ENCODE measurements around the gene MGLL. TPM values are rescaled to one million over a fixed set of nuclear protein-coding genes. Genes with fewer than 3 reads are reported as not detected.

MGLL gene
- total RNA-seq, 1 donor from 2014 or later: 27.3 TPM

DNA sequence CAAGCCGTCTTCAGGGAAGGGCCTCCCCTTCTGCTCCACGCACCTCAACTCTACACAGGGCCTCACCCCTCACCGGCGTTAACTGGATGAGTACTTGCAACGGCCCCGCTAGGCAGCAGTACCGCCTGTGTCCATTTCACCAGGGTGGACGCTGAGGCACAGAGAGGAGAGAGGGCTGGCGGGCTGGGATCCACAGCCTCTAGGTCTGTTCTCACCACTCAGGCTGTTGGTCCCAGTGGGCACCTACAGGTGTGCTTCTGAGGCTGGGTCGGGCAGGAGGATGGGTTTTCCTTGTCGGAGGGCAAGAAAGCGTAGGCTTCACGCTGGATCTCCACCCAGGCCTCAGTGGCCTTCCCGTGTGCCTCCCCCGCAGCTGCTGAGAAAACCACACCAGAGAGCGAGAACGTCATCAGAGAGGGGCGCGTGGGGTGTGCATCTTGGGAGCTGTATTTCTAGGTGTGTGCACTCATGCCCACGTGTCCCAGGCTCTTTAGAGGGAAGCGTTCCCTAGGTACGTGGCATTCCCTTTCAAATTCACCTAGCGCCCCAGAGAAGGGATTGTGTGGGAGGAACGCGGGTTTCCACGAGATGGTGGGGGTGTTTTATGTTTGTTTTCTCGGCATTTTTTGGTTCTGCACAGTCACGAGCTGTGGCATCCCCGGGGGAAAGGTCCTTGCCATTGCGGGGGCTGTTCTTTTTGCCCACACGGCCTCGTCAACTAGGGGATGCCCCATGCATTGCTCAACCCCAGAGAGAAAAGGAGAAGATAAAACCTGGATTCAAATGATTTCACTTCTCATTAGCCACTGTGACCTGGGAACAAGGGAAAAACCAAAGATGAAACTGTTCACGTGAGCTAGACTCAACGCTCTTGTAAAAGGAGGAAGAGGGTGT, 67.7 kb downstream of the MGLL start:
- H3K27ac ChIP-seq (ENCODE audit: low read depth, low read length): no peak overlapping the region
- DNase-seq (ENCODE audit: low read depth): no peak

DNA sequence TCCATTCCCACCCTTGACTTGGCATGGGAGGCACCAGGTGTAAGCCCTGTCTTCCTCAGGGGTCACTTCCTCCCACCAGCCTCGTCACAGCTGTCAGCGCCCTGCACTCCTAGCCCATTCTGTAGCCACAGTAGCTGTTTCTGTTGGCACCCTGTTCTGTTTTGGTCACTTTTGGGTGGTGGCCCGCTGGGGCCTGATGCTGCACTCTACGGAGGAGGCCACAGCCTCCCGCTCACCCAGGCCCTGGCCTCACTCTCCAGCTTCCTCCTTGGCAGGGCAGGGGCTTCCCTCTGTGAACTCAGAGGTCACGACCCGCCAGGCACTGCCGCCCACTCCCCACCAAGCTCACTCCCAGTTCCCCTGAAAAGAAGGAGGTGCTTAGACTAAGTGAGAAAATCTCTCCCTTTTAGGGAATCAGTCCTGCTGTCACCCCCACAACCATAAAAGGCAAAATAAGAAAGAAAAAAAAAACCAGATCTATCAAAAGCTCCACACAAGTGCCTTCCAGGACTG, 68.4 kb downstream of the MGLL start:
- Histone ChIP-seq H3K36me3 (ENCODE audit: insufficient read depth, low read length) (no peaks in the 10 kb centered on the region), H3K9me3 (ENCODE audit: insufficient read depth, low read depth, low read length) (no peaks in the 10 kb centered on the region), H3K4me1 (ENCODE audit: insufficient read depth, low read length) (peaks cover 24% of the 10 kb centered on the region), H3K4me3 (ENCODE audit: insufficient read depth, low read depth, low read length) (no peak overlapping the region), H3K9ac (ENCODE audit: low read length) (no peak overlapping the region), H3K4me2 (ENCODE audit: low read length) (no peak overlapping the region), H3K27me3 (ENCODE audit: insufficient read depth, low read length) (no peaks in the 10 kb centered on the region), H4K20me1 (ENCODE audit: insufficient read depth, low read length) (no peaks in the 10 kb centered on the region), H2AFZ (ENCODE audit: low read depth, low read length) (no peak overlapping the region), H3K79me2 (ENCODE audit: insufficient read depth, low read length) (no peaks in the 10 kb centered on the region), H3K27ac (ENCODE audit: low read depth, low read length) (no peak overlapping the region)
- Mint-ChIP-seq H3K27ac (ENCODE audit: unreplicated experiment) (no peak overlapping the region), H3K4me3 (ENCODE audit: unreplicated experiment) (no peak overlapping the region), H3K27me3 (ENCODE audit: low read depth, unreplicated experiment) (no peaks in the 10 kb centered on the region), H3K9me3 (ENCODE audit: unreplicated experiment) (no peaks in the 10 kb centered on the region), H3K36me3 (ENCODE audit: low read depth, unreplicated experiment) (peaks cover 6% of the 10 kb centered on the region), H3K4me1 (ENCODE audit: low read depth, unreplicated experiment) (peaks cover 28% of the 10 kb centered on the region)
- no peak for TF ChIP-seq CTCF (IDR thresholded peaks at IDR 0.05; ENCODE audit: insufficient read depth, low read depth, low read length)
- no peak for TF ChIP-seq EZH2 (IDR thresholded peaks at IDR 0.05; ENCODE audit: insufficient read depth, low read length)
- FAIRE-seq (no peak), DNase-seq (ENCODE audit: low read depth) (no peak)

More for the DNA sequence above, 67.7 kb downstream of the MGLL start:
- Histone ChIP-seq H3K36me3 (ENCODE audit: insufficient read depth, low read length) (no peaks in the 10 kb centered on the region), H3K9me3 (ENCODE audit: insufficient read depth, low read depth, low read length) (no peaks in the 10 kb centered on the region), H3K9ac (ENCODE audit: low read length) (no peak overlapping the region), H3K4me1 (ENCODE audit: insufficient read depth, low read length) (peaks cover 18% of the 10 kb centered on the region), H3K4me2 (ENCODE audit: low read length) (no peak overlapping the region), H4K20me1 (ENCODE audit: insufficient read depth, low read length) (no peaks in the 10 kb centered on the region), H2AFZ (ENCODE audit: low read depth, low read length) (no peak overlapping the region), H3K4me3 (ENCODE audit: insufficient read depth, low read depth, low read length) (no peak overlapping the region), H3K79me2 (ENCODE audit: insufficient read depth, low read length) (no peaks in the 10 kb centered on the region), H3K27me3 (ENCODE audit: insufficient read depth, low read length) (no peaks in the 10 kb centered on the region)
- Mint-ChIP-seq H3K9me3 (ENCODE audit: unreplicated experiment) (no peaks in the 10 kb centered on the region), H3K4me1 (ENCODE audit: low read depth, unreplicated experiment) (peaks cover 21% of the 10 kb centered on the region), H3K36me3 (ENCODE audit: low read depth, unreplicated experiment) (peaks cover 6% of the 10 kb centered on the region), H3K27me3 (ENCODE audit: low read depth, unreplicated experiment) (no peaks in the 10 kb centered on the region), H3K4me3 (ENCODE audit: unreplicated experiment) (no peak overlapping the region), H3K27ac (ENCODE audit: unreplicated experiment) (no peak overlapping the region)
- no peak for FAIRE-seq
- no peak for TF ChIP-seq EZH2 (IDR thresholded peaks at IDR 0.05; ENCODE audit: insufficient read depth, low read length)
- no peak for TF ChIP-seq CTCF (IDR thresholded peaks at IDR 0.05; ENCODE audit: insufficient read depth, low read depth, low read length)

DNA sequence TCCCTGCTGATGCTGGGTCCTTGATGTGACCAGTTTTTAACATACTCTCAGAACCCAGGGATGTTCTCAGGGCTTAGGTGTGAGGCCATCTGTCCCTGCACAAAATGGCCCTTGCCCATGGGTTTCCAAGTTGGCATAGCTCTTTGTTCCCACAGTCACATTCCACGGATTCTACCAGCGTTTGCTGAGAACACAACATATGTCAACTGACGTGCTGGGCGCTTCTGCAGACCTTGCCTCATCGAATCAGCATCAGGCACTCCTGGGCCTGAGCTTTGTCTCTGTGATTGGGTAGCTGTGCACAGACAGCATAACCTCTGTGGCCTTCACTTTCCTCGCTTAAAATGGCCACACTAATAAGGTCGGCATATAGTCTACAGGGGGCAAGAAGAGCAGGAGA, 69.0 kb downstream of the MGLL start:
- Histone ChIP-seq H3K4me2 (ENCODE audit: low read length) (no peak overlapping the region), H3K27ac (ENCODE audit: low read depth, low read length) (no peak overlapping the region), H3K36me3 (ENCODE audit: insufficient read depth, low read length) (no peaks in the 10 kb centered on the region), H3K79me2 (ENCODE audit: insufficient read depth, low read length) (no peaks in the 10 kb centered on the region), H3K4me1 (ENCODE audit: insufficient read depth, low read length) (peaks cover 31% of the 10 kb centered on the region), H3K9ac (ENCODE audit: low read length) (no peak overlapping the region), H2AFZ (ENCODE audit: low read depth, low read length) (no peak overlapping the region), H3K4me3 (ENCODE audit: insufficient read depth, low read depth, low read length) (no peak overlapping the region), H3K27me3 (ENCODE audit: insufficient read depth, low read length) (no peaks in the 10 kb centered on the region), H3K9me3 (ENCODE audit: insufficient read depth, low read depth, low read length) (no peaks in the 10 kb centered on the region), H4K20me1 (ENCODE audit: insufficient read depth, low read length) (no peaks in the 10 kb centered on the region)
- FAIRE-seq (no peak), DNase-seq (ENCODE audit: low read depth) (no peak)
- Mint-ChIP-seq H3K4me3 (ENCODE audit: unreplicated experiment) (no peak overlapping the region), H3K27me3 (ENCODE audit: low read depth, unreplicated experiment) (no peaks in the 10 kb centered on the region), H3K4me1 (ENCODE audit: low read depth, unreplicated experiment) (peaks cover 34% of the 10 kb centered on the region), H3K9me3 (ENCODE audit: unreplicated experiment) (peaks cover 2% of the 10 kb centered on the region), H3K27ac (ENCODE audit: unreplicated experiment) (no peak overlapping the region), H3K36me3 (ENCODE audit: low read depth, unreplicated experiment) (peaks cover 6% of the 10 kb centered on the region)
- TF ChIP-seq CTCF (IDR thresholded peaks at IDR 0.05; ENCODE audit: insufficient read depth, low read depth, low read length): no peak
